GM06990 (cell line): ENCODE data around the gene HEMK1.

Experiments
- DNase-seq: peaks from one replicate; pipeline ENCODE4 v3.0.0-alpha.2; 2011; ENCODE audit not compliant: insufficient read length; ENCODE audit errors: extremely low read depth
- H3K27me3 ChIP-seq: replicated peaks from 2 replicates; pipeline ENCODE4 v1.6.0; 2011; ENCODE audit warnings: low read length; ENCODE audit not compliant: control insufficient read depth, insufficient read depth
- H3K36me3 ChIP-seq: 2 replicates; pipeline ENCODE4 v1.5.1; 2011; ENCODE audit warnings: low read length; ENCODE audit not compliant: control insufficient read depth, insufficient read depth
- H3K4me3 ChIP-seq: replicated peaks from 2 replicates; pipeline ENCODE4 v1.5.1; 2011; ENCODE audit warnings: low read depth, mild to moderate bottlenecking, control low read depth, low read length
- CTCF ChIP-seq: IDR thresholded peaks from 2 replicates; pipeline ENCODE4 v1.5.1; 2011; ENCODE audit warnings: low read length, control low read depth, mild to moderate bottlenecking, inconsistent platforms; ENCODE audit not compliant: insufficient read depth, poor library complexity, severe bottlenecking

HEMK1 gene

GRCh38 chr3:50551054-50551659 is 18.2 kb upstream of the HEMK1 start:
- no peak for DNase-seq
- Histone ChIP-seq H3K27me3 (no peaks in the 10 kb centered on the region), H3K36me3 (no peaks in the 10 kb centered on the region), H3K4me3 (no peak overlapping the region)
- TF ChIP-seq CTCF: no peak

GRCh38 chr3:50551681-50552435 is 17.5 kb upstream of the HEMK1 start:
- Histone ChIP-seq H3K4me3 (no peak overlapping the region), H3K27me3 (no peaks in the 10 kb centered on the region), H3K36me3 (no peaks in the 10 kb centered on the region)
- DNase-seq: no peak
- no peak for TF ChIP-seq CTCF

- no peak for DNase-seq
- Histone ChIP-seq H3K27me3 (no peaks in the 10 kb centered on the region), H3K4me3 (no peak overlapping the region), H3K36me3 (no peaks in the 10 kb centered on the region)
- no peak for TF ChIP-seq CTCF
These were observed 16.7 kb upstream of the HEMK1 start for GRCh38 chr3:50552598-50552997.

GRCh38 chr3:50554553-50554952 is 14.8 kb upstream of the HEMK1 start:
- H3K36me3 ChIP-seq: no peaks in the 10 kb centered on the region
- no peak for TF ChIP-seq CTCF
- no peak overlapping the region for H3K4me3 ChIP-seq
- DNase-seq: no peak
- H3K27me3 ChIP-seq: no peaks in the 10 kb centered on the region

GRCh38 chr3:50557106-50557505 is 12.2 kb upstream of the HEMK1 start:
- no peak for TF ChIP-seq CTCF
- H3K27me3 ChIP-seq: no peaks in the 10 kb centered on the region
- no peak overlapping the region for H3K4me3 ChIP-seq
- H3K36me3 ChIP-seq: no peaks in the 10 kb centered on the region
- DNase-seq: no peak
